Erythroblast (primary cell): ENCODE measurements around the gene ZNF740.

Experiments used
- DNase-seq, 2 experiments: peaks; one replicate each; lab custom pipeline; 2025; lab: John Stamatoyannopoulos, UW
- GATA1 ChIP-seq: IDR thresholded peaks from 2 replicates; pipeline ENCODE4 v1.6.1; 2011; ENCODE audit warnings: low read depth, mild to moderate bottlenecking, control low read depth, low read length, moderate library complexity
- POLR2A ChIP-seq: IDR thresholded peaks from 2 replicates; pipeline ENCODE4 v1.6.1; 2011; ENCODE audit warnings: mild to moderate bottlenecking, low read length

The ZNF740 gene

DNA sequence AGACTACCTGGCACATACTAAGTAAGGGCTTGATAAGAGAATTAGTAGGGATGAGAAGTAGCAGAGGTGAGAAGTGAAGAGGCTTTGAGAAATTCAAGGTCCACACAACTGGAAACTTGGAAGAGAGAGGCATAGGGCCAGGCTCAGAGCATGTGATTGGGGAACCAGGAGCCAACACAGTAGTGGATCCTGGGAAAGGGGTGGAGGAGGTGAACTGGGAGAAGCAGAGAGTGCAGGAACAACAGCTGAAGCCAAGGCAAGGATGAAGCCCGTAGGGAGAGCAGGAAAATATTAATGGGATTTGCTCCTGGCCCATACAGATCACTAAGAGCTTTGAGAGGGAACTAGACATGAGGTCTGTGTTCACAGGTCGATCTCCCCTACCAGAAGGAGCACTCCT is 27.9 kb downstream of the ZNF740 start:
- no peak for TF ChIP-seq GATA1
- DNase-seq, result no peak

- TF ChIP-seq POLR2A (no peak), GATA1 (no peak)
- DNase-seq, result no peak
These were observed 28.4 kb downstream of the ZNF740 start for GRCh38 chr12:53208877-53209463.

GRCh38 chr12:53210843-53211242 is 30.3 kb downstream of the ZNF740 start:
- TF ChIP-seq GATA1 (no peak), POLR2A (no peak)
- DNase-seq, result no peak

DNA sequence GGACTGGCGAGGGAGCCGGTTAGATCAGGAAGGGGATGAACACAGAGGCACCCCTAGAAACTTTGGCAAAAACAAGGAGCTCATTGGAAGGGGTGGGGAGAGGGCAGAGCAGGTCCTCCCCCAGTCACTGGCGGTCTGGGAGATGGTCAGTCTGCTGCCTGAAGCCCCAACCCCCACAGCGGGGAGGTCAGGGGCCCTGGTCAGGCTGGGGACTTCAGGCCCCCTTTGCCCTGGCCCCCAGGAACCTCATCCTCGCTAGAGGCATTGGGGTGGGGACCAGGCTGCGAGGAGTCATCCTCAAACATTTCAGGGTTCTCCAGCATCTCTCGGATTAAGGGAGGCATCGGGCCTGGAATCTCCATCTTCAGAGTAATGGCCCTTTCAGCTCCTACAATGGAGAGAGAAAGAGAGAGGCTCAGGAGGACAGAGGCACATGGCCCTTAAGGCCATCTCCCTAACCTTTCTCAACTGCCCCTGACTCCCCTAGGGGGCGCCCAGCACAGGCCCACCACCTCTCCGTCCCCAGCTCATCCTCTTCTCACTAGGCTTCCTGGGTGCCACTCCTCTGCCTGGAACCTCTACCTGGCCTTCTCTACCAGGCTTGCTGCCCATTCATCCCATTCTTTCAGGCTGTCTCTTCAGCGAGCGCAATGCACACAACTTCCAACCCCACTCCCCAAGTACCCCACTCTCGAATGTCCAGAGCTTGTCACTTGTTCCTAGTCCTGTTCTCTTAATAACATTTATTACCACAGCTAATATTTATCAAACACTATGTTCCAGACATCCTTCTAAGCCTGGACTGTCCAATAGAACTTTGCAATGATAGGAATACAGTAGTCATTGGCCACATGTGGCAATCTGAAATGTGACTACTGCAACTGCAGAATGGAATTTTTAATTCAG is 31.2 kb downstream of the ZNF740 start:
- peak; percentile 28 to 36 for DNase-seq
- TF ChIP-seq GATA1 (no peak), POLR2A (no peak)

DNA sequence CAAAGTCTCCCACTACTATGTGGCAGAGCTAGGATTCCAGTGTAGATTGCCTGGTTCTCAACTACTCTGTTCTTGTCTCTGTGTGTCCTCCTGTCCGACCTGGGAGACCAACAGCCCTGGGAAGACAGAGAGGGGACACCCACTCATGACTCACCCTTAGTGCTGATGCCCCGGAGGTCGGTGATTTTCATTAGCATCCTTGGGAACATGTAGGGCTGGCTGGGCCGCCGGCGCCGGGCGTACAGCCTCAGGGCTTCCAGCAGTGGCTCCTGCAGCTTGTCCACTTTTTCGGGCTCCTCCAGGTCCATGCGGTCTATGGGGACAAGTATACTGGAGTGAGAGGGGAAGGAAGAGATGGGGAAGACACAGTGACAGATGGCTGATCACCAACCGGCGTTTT is 32.4 kb downstream of the ZNF740 start:
- TF ChIP-seq GATA1 (no peak), POLR2A (no peak)
- no peak for DNase-seq

- TF ChIP-seq POLR2A, result no peak
- no peak for TF ChIP-seq GATA1
- DNase-seq, result peak; percentile 81 to 90
These were observed 32.8 kb downstream of the ZNF740 start for GRCh38 chr12:53213348-53213747.

DNA sequence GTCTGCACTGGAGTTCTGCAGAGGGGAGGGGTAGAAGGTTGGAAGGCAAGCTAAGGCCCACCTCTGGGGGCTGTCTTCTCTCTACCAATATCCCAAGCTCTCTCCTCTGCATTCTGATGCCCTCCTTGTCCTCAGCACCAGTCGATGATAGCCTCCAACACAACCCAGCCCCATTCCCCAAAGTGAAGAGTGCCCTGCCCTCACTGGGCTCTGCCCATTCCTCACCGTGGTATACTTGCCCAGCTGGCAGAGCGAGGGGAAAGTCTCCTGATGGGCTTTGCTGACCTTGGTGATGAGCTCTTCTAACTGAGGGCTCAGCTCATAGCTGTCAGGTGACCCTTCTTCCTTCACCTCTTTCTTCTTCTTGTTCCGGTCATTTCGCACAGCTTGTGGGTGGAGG is 33.7 kb downstream of the ZNF740 start:
- DNase-seq, result no peak
- no peak for TF ChIP-seq GATA1
- no peak for TF ChIP-seq POLR2A

DNA sequence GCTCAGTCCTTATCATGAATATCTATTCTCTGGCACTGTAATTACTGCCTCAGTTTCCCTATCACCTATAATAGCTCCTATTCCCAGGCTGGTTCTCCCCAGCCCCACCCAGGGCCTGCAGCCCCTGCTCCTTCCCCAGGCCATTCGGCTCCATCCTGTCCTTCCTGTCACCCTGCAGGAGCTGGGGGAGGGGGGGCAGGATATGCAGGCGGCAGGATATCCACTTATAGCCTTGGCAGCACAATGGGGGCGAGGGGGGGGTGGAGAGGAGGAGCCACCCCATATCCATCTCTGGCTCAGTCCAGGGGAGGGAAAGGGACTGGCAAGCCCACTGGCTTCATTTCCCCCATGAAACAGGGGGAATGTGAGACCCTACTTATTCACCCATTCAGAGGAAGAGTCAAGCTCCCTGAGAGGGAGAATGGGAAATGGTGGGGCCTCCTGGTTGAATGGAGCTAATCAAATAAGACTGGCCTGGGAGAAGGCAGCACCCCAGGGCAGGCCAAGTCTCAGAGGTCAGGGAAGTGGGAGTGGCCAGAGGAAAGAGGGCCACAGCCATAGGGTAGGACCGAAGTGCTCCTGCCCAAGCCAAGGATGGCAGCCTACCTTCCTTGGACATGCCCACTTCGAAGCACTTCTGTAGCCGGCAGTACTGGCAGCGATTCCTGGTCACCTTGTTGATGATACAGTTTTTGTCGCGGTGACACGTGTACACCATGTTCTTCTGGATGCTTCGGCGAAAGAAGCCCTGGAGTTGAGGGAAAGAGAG is 34.3 kb downstream of the ZNF740 start:
- TF ChIP-seq GATA1 (no peak), POLR2A (no peak)
- no peak for DNase-seq

DNA sequence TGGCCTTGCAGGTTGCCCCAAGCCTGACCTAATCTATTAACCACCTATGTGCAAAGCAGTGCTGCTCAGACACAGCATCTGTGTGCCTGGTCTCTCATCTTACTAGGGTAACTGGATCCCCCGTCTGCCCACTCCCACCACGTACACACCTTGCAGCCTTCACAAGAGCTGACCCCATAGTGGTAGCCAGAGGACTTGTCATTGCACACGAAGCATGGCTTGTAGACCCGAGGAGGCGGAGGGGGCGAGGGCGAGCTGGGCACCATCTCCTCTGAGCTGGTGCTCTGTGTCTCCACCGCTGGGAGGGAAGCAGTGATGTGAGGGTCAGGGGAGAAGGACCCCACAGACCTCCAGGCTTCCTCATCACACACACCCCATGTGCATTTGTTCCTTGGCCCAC is 35.0 kb downstream of the ZNF740 start:
- TF ChIP-seq POLR2A, result no peak
- TF ChIP-seq GATA1, result no peak
- DNase-seq, result no peak

GRCh38 chr12:53217051-53217930 is 36.8 kb downstream of the ZNF740 start:
- TF ChIP-seq POLR2A (no peak), GATA1 (no peak)
- no peak for DNase-seq

GRCh38 chr12:53217931-53218307 is 37.4 kb downstream of the ZNF740 start:
- TF ChIP-seq GATA1 (no peak), POLR2A (no peak)
- DNase-seq, result no peak

GRCh38 chr12:53218551-53219291 is 38.2 kb downstream of the ZNF740 start:
- TF ChIP-seq GATA1 (no peak), POLR2A (no peak)
- no peak for DNase-seq
